Activated CD8-positive, alpha-beta memory T cell treated with anti-CD3 and anti-CD28 coated beads for 36 hours (primary cell): ENCODE measurements around the gene RPS15. TPM values are rescaled to one million over a fixed set of nuclear protein-coding genes. Genes with fewer than 3 reads are reported as not detected.

Experiments
- CTCF ChIA-PET: fragments of 350-600 bp; sonication (Branson Sonifier 250); formaldehyde crosslinking; loops from one replicate; lab custom pipeline; 2021; ENCODE audit warnings: antibody characterized with exemption; lab: Charles Lee
- POLR2A ChIA-PET: fragments of 350-600 bp; sonication (Branson Sonifier 250); formaldehyde crosslinking; loops from one replicate; lab custom pipeline; 2021; ENCODE audit warnings: antibody characterized with exemption; lab: Charles Lee
- total RNA-seq, 2 experiments: library from RNA; stranded (reverse); gene quantifications; one replicate each; pipeline ENCODE4 v1.2.3, GENCODE V29; 2021

Gene RPS15
- 1,000 to 10,000 TPM; 1,429 to 1,438 TPM for total RNA-seq

DNA sequence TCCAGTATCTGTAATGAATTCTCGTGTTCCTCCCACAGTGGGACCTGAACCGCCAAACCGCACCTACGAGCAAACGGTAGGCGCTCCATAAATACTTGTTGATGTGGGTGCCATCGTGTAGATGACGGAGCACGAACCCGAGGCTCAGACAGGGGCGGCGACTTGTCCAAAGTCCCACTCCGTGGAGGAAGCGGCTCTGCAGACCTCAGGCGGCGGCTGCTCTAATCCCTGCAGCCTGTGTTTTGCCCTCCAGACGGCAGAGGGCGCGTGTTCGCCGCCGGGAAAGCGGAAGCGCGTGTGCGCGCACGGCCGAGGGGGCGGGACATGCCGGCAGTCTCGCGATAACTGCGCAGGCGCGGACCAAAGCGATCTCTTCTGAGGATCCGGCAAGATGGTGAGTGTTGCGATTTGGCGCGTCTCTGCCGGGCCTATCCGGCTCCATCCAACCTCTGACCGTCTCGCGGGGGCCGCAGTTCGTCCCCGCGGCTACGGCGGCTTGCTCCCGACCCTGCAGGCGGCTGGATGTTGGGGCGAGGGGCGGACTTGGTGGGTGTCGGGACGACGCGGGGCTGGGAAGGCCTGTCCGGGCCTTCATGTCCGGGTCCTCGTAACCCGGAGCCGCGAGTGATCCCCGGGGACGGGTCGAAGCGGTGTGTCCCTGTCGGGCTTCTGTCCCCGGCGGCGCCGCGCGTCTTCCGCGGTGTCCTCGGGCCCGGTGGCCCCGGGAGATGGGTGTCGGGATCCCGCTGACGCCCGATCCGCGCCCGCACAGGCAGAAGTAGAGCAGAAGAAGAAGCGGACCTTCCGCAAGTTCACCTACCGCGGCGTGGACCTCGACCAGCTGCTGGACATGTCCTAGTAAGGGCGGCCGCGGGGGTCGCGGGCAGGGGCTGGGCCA, at the start of gene RPS15:
TSS of gene RPS15 (plus strand) at position 362 of the 898 bp plus-strand sequence. CDS start at position 392, 30 bp downstream.
- ChIA-PET POLR2A (interaction anchor here (0.9 to 1.3 kb wide), 3 partner anchors 28 to 34 kb away, joined by 3 to 4 read pairs (median 3); no protein-coding TSS in a partner anchor), CTCF (no interaction called here)

DNA sequence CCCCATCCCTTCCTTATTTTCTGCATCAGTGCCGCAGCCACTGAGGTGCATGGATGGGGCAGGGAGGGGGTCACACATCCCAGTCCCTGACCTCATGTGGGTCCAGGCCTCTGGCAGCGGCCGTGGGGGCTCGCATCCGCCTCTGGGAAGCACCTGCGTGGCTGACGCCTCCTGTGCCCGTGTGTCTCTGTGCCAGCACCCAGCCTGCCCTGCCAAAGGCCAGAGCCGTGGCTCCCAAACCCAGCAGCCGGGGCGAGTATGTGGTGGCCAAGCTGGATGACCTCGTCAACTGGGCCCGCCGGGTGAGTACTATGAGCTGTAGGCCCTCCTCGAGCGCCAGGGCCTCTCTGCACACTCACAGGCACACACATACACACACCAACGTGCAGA, 49.6 kb upstream of the RPS15 start:
- POLR2A ChIA-PET = no interaction called here

DNA sequence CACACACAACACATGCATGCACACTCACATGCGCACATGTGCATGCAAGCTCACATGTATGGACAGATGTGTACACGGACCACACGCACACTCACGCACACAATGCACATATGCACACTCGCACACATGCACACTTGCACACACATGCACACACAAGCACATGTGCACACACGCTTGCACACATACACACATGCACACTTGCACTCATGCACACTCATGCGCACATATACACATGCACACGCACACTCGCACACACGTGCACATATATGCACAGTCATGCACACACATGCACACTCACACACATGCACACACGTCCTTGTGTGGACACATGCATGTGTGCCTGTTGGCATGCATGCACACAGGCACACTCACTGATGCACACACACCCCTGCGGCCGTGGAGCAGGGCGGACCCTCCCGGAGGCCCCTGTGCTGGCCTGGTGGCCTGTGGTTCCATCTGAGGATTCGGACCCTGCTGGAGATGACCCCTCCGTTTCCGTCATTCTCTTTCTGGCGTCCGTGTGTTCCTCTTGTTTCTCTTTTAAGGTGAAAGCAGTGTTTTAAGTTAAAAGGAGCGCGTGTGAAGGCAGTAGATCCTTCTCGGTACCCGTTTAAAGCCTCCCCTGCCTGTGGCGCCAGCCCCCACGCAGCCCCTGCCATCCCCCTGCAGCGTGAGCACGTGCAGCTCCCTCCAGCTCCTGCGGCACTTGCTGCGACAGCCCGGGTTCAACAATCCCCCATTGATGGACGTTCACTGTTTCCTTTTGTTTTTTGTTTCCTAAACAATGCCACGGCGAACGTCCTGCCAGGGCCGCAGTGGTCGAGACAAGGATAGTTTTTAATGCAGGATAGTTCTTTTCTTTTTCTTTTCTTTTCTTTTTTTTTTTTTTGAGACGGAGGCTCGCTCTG, 48.9 kb upstream of the RPS15 start:
- ChIA-PET CTCF (no interaction called here), POLR2A (no interaction called here)

More for the DNA sequence above, 49.6 kb upstream of the RPS15 start:
- CTCF ChIA-PET = no interaction called here

DNA sequence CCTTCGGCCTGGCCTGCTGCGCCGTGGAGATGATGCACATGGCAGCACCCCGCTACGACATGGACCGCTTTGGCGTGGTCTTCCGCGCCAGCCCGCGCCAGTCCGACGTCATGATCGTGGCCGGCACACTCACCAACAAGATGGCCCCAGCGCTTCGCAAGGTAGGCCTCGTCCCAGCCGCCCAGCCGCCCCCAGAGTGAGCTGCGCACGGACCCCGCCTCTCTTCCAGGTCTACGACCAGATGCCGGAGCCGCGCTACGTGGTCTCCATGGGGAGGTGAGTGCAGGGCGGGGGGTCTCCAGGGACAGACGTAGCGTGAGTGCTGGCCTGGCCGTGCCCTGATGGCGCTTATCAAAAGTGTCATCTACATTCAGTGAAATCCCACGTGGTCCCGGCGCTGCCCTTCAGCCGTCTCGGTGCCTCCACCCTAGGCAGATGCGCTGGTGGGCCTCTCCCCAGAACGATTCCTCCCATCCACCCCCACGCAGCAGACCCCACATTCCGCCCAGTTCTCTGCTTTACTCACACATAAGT, 47.2 kb upstream of the RPS15 start:
- CTCF ChIA-PET = no interaction called here
- POLR2A ChIA-PET = no interaction called here

DNA sequence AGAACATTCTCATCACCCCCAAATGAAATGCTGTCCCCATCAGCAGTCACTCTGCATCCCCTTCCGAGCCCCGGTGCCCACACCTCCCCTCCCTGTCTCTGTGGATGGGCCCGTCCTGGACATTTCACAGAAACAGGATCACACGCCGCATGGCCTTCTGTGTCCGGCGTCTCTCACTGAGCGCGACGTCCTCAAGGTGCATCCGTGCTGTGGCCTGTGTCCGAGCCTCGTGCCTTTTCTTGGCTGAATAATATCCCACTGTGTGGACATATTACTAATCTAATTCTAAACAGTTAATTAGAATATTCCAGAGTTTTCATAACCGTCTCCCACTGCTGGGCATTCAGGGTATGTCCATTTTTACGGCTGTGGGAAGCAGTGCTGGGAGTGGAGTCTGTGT, 45.8 kb upstream of the RPS15 start:
- CTCF ChIA-PET = no interaction called here
- POLR2A ChIA-PET = no interaction called here

DNA sequence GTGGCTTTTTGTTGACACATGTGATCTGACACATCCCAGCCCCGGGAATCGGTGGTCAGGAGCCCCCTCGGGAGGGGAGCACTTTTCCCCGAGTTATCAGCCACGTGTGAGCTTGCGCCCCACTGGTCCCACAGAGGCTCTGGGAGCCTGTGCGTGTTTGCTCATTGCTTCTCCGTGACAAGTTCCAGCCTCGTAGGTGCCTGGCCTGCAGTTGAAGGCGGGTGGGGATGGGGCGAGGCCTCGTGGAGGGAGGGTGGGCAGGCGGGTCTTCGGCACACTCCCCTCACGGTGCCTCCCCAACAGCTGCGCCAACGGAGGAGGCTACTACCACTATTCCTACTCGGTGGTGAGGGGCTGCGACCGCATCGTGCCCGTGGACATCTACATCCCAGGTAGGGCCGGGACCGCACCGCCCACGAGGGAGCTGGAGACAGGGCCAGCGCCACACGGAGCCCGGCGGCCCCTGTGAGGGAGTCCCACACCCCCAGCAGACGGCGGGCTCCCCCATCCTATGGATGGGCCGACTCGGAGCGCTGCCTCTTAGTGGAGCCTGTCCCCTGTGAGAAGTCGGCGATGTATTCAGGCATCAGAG, 45.2 kb upstream of the RPS15 start:
- ChIA-PET POLR2A (no interaction called here), CTCF (no interaction called here)

DNA sequence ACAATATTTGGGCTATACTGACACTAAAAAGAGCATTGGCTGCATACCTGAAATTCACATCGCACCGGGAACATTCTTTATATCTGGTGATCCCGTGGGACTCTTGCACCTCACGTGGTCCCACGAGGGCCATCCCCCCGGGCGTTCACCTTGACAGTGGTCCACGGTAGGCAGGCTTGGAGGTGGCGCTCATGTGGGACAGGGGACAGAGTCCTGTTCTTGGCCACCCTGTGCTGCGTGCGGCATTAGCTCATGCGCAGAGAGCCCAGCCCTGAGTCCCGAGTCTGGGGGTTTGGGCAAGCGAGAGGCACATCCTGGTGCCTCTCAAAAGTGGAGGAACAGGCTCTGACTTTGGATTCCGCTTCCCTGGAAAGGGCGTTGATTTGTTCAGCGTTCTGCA, 44.4 kb upstream of the RPS15 start:
- CTCF ChIA-PET = no interaction called here
- POLR2A ChIA-PET = no interaction called here

DNA sequence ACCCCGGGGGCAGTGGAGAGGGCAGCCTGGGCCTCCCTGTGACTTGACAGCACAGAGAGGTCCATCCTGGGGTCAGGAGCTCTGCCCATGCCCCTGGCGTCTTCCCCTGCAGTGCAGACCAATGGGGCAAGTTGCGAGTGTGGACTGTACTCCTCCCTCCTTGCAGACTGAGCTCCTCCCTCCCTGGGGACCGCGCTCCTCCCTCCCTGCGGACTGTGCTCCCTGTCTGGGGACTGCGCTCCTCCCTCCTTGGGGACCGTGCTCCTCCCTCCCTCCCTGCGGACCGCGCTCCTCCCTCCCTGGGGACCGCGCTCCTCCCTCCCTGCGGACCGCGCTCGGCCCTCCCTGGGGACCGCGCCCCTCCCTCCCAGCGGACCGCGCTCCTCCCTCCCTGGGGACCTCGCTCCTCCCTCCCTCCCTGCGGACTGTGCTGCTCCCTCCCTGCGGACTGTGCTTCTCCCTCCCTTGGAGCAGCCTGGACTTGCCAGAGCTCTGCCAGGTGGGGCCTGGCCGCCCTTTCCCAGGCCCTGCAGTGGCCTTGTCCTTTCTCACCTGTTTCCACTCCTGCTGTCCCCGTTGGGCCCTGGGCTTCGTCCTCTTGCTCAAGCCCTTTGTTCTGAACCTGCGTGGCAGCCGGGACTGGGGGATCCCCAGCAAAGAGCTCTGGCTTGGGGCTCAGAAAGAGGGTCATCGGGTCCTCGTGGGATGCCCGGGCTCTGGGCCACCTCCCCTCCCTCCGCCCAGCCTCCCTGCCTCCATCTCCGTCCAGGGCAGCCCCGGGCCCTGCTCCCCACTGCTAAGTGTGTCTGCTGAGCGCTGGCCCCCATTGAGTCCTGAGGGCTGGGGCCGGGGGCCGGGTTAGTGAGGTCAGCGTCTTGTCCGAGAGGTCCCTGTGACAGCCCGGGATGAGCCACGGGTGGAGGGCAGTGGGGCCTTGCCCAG, 43.7 kb upstream of the RPS15 start:
- POLR2A ChIA-PET = no interaction called here
- CTCF ChIA-PET = no interaction called here

DNA sequence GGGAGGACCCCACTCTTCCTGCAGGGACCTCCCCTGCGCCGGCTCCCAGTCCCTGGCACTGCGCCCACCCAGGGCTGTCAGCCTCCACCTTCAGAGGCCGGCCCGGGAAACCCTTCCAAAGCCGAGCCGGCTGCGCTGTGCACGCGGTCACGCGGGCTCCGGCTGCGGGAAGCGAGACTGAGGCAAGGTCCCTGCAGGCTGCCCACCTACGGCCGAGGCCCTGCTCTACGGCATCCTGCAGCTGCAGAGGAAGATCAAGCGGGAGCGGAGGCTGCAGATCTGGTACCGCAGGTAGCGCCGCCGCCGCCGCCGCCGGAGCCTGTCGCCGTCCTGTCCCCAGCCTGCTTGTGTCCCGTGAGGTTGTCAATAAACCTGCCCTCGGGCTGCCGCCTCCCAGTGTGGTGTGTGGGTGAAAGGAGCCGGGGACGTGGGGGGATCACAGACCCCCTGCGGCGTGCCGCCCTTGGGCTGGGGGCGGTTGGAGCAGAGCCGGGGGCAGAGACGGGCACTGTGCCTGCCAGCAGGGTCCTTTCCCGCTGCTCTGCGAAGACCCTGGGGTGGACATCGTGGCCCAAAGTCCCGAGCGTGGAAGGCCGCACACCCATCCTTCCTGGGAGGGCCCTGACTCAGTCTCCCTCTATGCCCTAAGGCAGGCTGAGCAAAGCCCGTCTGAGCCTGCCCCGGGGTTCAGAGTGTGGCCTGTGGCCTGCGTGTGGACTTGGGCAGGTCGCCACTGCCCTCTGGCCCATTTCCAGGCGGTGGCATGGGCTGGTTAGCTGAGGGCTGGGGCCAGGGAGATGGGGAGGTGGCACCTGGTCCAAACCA, 42.8 kb upstream of the RPS15 start:
- ChIA-PET POLR2A (no interaction called here), CTCF (no interaction called here)

DNA sequence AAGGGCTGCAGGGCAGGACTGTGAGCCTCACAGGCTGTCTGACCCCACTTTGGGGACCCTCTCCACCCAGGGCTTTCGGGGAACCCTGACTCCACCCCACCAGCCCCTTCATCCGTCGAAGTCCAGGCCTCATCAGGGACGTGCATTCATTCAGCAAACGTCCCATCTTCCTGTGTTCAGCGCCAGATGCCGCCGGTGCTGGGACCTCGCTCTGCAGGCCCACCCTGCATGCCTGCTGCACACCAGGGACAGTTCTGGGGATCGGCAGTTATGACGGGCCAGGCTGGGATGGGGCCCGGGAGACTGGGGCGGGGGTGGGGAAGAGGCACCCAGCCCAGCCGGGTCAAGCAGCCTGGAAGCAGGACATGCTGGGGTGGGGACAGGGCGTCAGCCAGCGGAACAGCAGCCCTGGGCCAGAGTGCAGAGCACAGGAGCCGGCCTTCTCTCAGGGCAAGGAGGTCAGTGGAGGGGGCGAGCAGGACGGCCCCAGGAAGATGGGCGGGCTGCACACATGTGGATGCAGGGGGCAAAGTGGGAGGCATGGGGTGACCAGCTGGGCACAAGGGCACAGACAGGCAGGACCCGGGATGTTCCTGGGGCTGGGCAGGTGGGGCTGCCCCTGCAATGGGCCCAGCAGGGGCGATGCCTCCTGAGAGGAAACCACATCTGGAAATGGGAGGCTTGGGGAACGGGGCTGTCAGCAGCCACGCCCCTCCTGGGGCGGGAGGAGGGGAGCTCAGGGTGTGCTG, 42.0 kb upstream of the RPS15 start:
- ChIA-PET CTCF (interaction anchor here (0.6 to 1.0 kb wide), 2 partner anchors 17 to 676 kb away, joined by 3 to 4 read pairs; no protein-coding TSS in a partner anchor), POLR2A (interaction anchor here (0.6 kb wide), 1 partner anchor 31 kb away, joined by 4 read pairs; no protein-coding TSS in a partner anchor)

DNA sequence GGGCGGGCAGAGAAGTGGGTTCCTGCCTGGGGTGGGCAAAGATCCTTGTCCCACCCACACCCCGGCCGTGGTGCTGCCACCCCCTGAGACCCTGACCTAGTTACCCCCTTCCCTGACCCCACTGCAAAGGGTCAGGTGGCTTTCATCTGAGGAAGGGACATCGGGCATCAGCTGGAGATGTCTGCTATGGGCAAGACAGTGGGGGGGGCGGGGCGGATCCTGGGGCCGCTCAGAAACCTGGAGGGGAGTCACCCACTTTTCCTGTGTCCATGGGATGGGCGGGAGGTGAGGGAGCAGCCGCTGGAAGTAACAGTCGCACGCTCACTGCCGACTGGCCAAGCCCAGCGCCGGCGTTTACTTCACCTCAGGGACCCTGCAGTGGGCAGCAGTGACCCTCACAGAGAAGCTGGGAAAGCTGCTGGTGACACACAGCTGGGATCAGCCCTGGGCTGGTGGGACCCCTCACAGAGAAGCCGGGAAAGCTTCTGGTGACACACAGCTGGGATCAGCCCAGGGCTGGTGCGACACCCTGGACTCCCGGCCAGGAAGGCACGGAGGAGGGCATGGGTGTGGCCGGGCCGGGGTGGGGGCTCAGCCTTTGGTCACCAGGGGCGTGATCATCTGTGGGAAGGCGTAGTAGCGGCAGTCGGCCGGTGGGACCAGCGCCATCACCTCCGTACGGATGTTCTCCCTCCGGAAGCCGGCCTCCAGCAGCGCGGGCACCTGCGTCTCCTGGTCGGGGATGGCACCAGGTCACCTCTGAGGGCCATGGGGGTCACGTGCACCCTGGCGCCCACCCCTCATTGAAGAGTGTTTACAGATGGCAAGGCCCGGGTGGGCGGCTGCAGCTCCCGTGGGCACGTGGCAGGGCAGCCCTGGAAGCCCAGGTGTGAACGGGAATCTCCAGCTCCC, 41.2 kb upstream of the RPS15 start:
- ChIA-PET CTCF (interaction anchor here (0.6 to 1.0 kb wide), 2 partner anchors 16 to 675 kb away, joined by 3 to 4 read pairs; no protein-coding TSS in a partner anchor), POLR2A (interaction anchor here (0.6 kb wide), 1 partner anchor 30 kb away, joined by 4 read pairs; no protein-coding TSS in a partner anchor)

DNA sequence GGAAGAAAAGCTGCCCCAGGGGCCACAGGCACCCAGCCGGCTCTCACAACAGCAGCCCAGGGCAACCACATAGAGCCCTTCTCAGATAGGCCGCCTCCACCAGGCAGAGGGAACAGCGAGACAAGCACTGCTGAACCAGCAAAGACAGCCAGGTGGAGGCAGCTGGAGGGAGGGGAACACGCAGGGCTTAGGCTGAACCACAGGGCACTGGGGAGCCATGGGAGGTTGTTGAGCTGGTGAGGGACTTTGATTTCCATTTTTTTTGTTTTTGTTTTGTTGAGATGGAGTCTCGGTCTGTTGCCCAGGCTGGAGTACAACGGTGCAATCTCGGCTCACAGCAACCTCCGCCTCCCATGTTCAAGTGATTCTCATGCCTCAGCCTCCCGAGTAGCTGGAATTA, 40.4 kb upstream of the RPS15 start:
- CTCF ChIA-PET = interaction anchor here (1.3 kb wide), 1 partner anchor 15 kb away, joined by 3 read pairs; no protein-coding TSS in a partner anchor
- POLR2A ChIA-PET = no interaction called here

DNA sequence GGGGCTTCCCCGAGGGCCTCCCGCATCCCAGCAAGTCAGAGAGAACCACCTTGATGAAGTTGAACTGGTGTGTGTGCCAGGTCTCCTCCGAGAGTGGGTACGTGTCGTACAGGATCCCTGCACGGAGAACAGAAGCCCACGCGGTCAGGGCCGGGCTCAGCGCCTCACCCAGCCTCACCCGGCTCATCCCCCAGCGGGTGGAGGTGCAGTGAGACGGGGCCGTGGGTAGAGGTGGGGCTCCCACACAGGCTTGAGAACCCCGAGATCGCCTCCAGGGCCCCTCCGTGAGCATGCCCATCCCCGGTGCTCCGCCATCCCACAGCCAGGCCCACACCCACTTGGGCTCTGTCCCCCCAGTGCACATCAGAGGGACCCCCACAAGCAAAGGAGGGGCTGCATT, 39.1 kb upstream of the RPS15 start:
- CTCF ChIA-PET = no interaction called here
- POLR2A ChIA-PET = no interaction called here

DNA sequence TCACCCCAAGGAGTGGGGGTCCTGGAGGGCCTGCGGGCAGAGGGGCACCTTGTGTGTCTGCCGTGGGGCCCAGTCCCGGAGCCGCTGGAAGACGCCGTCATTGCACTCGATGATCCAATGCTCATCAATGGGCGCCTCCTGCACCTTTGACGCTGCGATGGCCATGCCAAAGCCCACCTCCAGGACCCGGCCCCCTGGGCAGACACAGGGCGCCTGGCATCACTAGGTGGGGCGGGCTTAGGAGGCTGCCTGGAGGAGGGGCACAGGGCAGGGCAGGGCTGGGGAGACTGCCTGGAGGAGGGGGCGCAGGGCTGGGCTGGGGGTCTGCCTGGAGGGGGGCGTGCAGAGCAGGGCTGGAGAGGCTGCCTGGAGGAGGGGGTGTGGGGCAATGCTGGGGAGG, 38.5 kb upstream of the RPS15 start:
- POLR2A ChIA-PET = no interaction called here
- CTCF ChIA-PET = no interaction called here

DNA sequence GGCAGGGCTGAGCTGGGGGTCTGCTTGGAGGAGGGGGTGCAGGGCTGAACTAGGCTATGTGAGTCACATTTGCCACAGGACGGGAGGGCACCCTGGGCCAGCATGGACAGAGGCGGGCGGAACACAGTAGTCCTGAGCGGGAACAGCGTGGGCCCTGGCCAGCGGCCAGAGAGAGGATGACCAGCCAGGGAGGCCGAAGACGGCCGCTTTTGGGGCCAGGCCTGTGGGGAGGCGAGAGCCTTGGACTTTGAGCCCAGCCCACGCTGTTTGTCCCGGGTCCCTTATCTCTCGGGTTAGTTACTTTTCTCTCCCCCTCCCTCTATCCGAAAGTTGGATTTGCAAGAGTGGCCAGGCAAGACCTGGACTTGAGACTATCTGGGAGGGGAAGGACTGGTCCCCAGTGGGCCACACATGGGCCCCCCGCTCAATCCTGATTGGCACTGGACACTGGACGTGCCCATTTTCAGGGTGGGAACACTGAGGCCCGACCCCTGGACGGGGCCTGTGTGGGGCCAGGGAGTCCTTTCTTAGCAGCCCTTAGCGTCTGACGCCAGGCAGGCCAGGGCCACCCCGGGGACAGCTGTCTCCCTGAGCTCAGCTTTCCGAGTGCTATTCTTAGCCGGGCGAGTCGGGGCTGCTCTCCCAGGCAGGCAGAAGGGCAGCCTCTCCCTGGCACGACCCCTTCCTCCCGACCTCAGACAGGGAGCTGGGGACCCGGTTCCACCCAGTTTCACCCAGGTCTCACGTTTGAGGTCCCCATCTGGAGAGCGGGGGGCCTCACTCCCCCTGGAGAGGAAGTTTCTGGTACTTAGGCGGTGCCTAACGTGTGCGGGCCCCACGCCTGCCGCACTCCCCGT, 37.7 kb upstream of the RPS15 start:
- CTCF ChIA-PET = no interaction called here
- POLR2A ChIA-PET = no interaction called here
